NCI-H2196 treated with DMSO at 0.1 percent for 48 hours (cell line): ENCODE data around the gene SPINDOC.

Experiments used
- DNase-seq: peaks from one replicate; lab custom pipeline; 2025; ENCODE audit not compliant: unreplicated experiment; lab: John Stamatoyannopoulos, UW

The SPINDOC gene

DNA sequence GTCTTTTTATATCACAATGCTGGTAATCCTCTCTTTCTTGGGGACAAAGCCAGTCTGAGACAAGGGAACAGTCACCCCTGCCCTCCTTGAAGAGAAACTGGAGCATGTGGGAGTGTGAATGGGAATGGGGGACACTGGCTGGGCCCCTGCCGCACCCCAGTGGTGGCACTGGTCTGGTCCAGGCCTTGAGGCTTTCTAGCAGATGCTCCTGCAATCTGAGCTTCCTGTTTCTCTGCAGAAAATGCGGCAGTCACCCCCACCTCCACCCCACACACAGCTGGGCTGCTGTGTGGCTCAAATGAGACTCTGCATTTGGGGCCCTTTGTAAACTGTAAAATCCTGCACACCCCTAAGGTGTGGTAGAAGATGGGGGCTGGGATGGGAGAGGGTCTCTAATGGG lies 19.1 kb downstream of the SPINDOC start:
- no peak for DNase-seq

DNA sequence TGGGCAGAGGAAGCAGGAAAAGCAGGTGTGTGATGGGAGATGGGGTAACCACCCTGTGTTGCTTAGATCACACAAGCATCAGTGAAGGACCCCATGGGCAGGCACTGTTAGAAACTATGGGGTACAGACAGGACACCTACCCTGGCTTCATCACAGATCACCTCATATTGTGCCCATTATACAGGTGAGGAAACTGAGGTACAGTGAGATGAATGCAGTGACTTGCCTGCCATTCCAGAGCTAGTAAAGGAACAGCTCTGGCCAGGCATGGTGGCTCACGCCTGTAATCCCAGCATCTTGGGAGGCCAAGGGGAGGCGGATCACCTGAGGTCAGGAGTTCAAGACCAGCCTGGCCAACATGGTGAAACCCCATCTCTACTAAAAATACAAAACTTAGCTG lies 19.8 kb downstream of the SPINDOC start:
- DNase-seq, result no peak

DNA sequence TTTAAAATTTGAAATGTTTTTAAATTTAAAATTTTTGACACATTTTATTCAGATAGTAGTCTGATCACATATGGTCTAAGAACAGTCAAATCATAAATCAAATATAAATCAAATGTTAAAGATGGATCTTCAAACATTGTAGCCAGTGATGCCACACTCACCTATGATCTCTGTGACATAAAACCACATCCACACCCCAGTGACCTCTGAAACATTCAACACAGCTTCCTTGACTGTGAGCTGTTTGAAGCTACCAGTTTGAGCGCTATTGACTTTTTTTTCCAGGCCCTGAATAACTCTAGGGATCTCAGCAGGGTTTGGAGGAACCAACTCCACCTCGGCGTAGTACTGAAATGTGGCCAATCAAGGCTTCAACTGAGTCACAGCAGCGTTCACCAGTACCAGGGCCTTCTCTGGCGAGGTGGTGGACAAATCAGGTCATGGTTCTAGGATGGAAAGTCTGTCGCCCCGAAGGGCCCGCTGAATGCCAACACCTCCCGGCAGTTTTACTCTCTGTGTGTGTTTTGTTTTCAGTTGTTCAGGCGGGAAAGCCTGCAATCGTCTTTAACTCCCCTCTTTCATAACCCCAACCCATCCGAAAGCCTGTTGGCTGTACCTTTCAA lies 21.4 kb downstream of the SPINDOC start:
- no peak for DNase-seq

DNA sequence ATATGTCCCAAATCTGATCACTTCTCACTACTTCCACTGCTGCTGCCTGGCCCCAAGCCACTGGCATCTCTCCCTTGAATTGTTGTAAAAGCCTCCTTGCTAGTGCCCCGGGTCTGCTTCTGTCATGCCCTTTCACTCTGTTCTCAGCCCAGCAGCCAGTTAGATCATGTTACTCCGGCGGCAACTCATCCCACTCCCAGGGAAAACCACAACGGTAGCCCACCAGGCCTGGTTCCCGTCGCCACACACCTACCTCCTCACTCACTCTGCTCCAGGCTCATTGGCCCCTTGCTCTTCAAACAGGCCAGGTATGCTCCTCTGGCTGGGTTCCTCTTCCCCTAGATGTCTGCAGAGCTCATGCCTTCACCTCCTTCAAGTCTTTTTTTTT lies 21.9 kb downstream of the SPINDOC start:
- no peak for DNase-seq

DNA sequence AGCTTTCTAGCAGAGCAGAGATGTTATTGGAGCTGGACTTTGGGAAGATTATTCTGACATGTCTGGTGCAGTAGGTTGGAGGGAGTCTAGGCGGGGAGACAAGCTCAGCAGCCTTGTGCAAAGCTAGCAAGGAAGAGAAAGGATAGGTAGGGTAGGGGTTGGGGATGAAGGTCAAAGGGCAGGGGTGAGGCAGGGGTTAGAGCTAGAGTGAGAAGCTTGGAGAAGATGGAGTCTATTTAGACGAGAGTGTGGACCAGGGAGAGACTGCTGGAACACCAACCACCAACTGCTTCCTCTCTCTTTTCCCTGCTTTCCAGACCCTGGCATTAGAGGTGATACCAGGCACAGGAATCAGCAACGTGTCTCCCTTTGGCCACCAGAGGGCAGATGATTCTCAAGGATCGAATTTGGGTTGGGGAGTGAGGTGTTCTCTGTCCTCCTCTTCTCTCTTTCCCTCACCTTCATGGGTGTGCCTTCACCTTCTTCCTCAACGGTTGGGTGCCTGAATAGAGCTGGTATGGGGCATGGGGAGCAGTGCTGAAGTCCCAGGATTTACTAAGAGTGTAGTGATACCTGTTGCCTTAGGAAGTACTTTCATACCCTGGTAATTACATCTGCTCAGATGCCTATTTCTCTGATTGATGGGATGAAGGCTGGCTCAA lies 23.9 kb downstream of the SPINDOC start:
- DNase-seq, result peak; percentile 78

DNA sequence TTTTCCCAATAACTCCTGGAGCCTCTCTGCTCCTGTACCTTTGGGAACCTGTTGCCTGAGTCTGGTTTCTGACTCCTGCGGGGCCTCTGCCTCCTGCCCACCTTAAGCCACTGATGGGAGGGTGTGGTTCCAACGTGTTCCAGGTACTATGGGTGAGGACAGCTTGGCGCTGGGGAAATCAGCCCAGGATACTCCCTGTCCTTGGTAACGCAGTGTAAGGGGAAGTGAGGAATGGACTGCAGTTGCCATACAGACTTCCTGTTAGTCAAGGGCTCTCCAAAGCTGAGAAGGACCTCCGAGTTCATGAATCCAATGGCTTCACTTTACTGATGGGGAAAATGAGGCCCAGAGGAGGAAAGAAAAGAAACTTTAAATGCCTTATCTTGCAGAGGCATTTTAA lies 24.5 kb downstream of the SPINDOC start:
- DNase-seq, result no peak

DNA sequence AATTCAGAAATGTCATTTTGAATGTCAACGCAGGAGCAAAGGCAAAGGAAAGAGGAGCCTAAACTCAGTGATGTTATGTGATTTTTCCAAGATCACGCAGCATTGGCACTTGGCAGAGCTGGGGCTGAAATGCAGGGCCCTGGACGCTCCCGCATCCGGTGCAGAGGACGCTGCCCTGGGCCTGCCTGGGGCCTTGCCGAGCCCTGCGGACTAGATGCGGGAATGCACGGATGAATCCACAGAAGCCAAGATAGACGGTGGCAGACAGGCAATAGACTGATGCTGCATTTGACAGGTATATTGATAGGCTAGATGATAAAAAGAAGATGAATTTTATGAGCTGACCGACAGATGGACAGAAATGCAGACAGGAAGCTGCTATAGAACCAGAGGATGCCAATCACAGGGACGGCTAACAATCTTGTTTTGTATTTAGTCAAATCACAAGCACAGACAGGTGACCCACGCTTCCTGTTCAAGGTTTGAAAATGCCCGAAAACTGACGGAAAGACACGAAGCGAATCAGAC lies 25.0 kb downstream of the SPINDOC start:
- no peak for DNase-seq

DNA sequence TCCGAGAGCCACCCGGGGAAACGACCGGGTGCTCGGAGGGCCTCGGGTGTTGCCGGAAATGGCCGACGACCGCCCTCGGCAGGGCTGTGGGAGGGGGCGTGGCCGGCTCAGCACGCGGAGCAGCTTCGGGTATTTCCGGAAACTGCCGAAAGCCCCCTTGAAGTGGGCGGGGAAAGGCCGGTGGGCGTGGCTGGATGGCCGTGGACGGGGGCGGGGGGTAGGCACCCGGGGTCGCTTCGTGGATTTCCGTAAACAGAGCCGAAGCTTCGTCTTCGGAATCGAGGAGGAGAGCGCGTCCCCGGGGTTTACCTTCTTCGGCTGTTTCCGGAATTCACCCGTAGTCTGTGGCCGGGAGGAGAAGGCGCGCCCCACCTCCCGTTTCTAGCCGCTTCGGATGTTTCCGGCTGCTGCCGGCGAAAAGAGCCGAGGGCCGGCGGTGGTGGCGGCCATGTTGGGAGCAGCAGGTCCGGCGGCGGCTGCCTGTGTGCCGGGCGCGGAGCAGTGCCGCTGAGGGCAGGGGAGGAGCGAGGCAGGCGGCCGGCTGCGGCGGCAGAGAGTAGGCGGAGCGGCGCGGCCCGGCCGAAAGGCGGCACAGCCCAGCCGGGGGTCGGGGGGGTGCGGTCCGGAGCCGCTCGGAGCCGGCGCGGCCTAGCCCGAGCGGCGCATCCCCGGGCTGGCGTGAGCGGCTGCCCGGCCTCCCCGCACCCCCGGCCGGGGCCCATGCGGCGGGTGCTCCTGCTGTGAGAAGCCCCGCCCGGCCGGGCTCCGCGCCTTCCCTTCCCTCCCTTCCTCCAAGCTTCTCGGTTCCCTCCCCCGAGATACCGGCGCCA lies 25.6 kb downstream of the SPINDOC start, which contains the start of gene MARK2:
TSS of gene MARK2 (plus strand) at position 433 of the 830 bp plus-strand sequence. CDS start at position 830, 397 bp downstream.
- DNase-seq, result peak; percentile 100

DNA sequence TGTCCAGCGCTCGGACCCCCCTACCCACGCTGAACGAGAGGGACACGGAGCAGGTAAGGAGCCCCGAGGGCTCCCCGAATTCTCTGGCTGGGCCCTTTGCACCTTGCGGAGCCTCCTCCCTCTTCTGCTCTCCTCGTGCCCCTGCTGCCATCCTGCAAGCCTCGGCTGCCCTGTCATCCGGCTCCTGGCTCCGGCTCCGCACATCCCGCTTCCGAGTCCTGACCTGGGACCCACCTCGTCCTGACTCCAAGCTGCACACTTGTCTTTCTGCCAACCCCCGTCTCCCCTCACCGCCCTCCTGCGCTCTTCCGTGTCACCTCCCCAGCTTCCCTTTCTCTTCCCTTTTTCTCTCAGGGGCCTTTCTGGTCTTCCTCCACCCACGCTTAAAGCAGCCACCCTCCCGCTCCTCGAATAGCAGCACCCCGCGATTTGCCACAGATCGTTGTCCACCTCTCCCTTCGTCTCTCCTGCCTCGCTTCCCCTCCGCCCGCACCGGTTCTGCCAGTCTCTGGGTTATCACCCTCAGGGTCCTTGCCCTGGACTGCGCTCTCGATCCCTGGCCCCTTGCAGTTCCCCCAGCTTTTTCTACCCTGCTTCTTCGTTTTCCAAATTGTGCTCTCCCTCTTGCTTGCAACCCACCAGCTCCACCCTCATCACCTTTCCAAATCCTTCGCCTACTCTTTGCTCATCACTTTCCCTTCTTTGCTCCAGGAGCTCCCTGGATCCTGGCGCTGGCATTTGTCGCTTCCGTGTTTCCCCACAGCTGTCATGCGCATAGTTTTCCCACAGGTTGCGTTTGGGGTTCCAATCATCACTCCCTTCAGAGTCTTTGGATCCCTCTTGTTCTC lies 26.5 kb downstream of the SPINDOC start:
- DNase-seq, result no peak

DNA sequence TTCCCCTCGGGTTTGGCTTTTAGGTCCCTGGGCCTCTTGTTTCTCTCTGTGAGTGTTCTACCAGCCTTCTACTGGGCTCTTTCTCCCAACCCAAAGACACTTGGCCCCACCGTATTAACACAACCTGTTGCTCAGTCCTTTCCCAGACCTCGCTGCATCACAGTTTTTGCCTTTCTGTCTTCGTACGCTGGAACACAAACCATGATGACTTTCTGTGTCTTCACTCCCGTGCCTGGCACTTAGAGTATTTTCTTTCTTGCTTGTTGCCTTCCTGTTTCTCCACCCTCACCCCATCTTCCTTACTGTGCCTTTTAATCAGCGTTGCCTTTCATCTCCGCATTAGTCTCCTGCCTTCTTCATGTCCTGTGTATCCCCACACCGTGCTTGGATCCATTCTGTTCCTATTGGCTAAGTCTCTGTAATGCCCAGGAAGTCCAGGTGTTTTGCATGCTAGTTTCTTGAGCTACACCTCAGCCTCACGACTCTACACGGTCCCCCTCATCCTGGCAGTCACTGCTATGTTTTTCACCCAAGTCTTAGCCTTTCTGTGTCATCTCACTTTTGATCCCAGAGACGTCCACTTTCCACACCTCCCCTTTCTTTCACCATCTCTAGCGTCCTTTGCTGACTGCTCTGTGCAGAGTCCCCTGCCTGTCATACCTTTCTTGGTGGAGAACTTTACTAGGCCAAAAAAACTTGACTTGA lies 27.3 kb downstream of the SPINDOC start:
- no peak for DNase-seq

DNA sequence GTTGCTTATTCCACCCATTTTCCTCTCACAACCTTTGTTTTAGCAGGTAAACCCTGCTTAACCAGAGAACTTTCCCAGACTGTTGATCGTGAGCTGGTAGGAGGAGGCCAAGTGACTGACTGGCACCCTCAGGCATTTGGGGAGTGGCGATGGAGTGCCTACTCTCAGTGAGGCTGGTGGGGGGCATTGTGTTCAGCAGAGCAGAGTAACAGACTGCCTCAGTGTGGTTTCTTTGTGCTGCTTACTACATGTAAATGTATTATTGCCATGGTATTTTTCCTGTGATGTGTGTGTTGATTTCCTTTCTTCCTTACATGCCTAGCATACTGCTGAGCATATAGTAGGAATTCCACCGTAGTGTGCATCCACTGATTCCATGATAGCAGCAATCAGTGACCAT lies 28.3 kb downstream of the SPINDOC start:
- no peak for DNase-seq

DNA sequence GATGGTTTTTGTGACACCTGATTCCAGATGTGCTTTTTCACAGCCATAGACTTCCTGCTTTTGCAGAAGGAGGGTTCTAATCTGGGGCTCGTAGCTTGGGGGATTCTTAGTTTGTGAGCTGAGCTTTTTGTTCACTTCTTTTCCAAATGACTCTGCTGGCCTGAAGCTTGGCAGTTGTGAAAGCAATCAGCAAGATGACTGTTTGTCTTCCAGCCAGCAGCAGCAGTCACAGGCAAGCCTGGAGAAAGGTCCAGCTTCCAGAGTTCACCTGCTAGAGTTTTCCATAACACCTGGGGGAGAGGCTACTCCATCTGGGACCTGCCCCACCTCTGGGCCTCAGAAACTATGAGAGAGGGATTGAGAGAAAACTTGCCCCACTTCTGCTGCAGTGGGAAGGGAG lies 29.8 kb downstream of the SPINDOC start:
- DNase-seq, result no peak

DNA sequence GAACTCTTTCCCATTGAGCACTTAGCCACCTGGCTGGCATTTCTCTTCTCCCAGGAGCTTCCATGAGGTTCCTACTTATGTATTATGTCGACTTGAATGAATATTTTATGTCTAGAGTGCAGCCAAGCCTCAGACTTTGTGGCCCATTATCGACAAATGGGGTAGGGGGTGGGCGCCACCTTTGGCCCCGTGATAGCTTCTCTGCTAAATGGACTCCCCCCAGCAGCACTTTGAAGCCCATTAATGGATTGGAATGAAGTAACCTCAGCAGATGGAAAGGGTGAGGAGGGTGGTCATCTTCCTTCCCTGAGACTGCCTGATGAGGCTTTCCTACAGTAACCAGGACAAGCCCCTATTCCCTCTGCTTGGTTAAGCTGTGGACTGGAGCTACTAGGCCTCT lies 31.6 kb downstream of the SPINDOC start:
- DNase-seq, result no peak

DNA sequence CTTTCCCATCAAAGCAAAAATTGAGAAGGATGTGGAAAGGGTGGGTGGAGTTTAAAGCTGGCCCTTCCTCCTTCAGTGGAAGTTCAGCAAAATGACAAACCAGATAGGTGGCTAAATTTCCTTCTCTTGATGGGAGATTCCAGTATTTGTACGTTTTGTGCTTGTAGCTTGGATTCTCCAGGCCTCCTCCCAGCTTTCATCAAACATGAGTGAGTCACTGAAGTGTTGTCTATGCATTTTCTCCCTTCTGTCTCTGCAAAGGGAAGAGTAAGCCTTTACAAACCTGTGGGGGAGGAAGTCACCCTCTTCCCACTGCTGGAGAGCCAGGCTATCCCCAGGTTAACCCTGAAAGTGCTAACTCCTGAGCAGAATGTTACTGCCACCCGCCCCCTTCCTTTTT lies 32.0 kb downstream of the SPINDOC start:
- no peak for DNase-seq

DNA sequence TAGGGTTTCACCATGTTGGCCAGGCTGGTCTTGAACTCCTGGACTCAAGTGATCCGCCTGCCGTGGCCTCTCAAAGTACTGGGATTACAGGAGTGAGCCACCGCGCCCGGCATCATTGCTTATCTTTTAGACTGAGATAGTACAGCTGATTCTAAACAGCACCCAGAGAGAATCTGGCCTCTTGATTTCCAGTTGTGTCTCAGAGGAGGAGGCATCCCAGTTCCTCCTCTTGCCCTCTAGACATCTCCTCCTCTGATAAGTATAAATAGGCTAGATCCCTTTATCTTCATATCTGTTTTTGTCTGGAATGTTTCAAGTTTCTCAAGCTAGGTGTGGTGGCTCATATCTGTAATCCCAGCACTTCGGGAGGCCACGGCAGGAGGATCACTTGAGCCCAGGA lies 32.7 kb downstream of the SPINDOC start:
- no peak for DNase-seq

DNA sequence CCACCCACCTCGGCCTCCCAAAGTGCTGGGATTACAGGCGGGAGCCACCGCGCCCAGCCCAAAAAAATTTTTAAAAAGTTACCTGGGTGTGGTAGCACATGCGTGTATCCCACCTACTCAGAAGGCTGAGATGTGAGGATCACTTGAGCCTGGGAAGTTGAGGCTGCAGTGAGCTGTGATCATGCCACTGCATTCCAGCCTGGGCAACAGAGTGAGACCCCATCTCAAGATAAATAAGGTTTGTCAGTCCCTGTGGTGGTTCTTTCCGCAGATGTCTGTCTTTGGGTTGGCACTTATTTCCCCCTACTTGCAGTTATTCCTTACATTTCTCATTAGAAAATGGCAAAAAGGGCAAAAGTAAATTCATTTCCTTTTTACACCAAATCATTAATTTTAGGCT lies 33.6 kb downstream of the SPINDOC start:
- no peak for DNase-seq

DNA sequence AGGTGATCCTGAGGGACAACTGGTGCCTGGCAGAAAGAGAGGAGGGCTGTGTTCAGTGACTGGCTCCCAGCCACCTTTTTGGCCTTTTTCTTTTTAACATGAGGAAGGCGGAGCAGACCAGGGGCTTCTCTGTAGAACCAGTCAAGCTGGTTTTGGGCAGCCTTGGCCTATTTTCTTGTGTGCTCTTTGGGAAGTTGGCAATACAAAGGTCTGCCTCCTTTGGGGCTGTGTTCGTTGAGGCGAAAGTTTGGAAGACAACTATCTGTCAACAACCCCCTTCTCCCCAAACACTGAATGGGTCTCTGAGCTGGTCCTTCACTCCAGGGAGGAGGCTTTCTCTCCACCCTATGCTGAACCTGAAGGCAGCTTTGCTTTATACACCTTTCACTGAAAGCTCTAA lies 34.1 kb downstream of the SPINDOC start:
- peak; percentile 17 for DNase-seq

DNA sequence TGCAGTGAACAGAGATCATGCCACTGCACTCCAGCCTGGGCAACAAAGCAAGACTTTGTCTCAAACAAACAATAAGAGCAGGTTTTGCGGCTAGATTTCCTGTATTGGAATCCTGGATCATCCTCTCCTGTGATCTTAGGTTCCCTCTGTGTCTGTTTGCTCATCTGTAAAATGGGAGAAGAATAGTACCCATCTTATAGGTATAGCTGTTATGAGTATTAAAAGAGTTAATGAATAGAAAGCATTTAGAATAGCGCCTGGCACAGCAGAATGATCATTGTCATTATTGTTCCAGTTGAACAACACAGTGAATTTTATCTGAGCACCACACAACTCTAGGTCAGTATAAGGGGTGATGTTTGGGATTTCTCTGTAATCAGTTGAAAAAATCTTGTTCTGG lies 36.4 kb downstream of the SPINDOC start:
- no peak for DNase-seq

DNA sequence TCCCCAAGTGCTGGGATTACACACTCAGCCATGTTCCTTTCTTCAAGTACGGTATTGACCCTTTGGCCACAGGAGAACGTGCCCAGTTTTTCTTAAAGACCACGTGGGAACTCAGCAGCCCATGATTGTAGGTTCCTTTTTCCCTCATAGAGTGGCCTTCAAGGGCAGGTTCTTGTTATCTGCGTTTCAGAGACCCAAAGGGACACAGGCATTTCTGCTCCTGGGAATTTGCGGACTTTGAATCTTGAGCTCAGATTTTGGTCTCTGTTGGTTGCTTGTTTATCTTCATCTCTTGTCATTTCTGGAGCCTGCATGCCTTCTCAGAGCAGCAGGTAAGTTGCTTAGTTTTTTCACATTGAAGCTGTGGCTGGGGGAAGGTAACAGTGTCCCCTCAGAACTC lies 37.7 kb downstream of the SPINDOC start:
- no peak for DNase-seq

DNA sequence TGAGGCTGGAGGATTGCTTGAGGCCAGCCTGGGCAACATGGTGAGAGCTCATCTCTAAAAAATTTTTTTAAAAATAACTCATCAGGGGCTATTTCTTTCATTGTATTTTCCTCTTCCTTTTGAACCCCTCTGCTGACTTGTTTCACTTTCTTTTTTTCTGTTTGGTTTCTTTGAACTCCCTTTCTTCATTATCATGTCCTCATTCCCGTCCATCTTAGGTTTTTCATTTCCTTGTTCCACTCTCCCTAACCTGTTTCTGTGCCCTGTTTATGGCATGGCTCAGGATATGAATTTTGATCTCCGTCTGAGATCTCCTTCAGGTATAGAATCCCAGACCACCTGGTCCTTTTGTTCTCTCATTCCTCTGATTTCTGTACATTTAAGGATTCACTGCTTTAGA lies 38.1 kb downstream of the SPINDOC start:
- DNase-seq, result no peak
